ENCODE data around the gene CRNN. TPM values are rescaled to one million over a fixed set of nuclear protein-coding genes. Genes with fewer than 3 reads are reported as not detected.

CRNN gene
- total and polyA plus RNA-seq, 2 experiments from 2014 or later, result not detected

GRCh38 chr1:152397474-152397873, 16.6 kb downstream of the CRNN start:
- Mint-ChIP-seq H3K9me3 (no peaks in the 10 kb centered on the region; the same call in 2 of the 3 replicates), H3K27ac (no peak overlapping the region), H3K36me3 (ENCODE audit: low read depth) (no peaks in the 10 kb centered on the region), H3K4me3 (no peak overlapping the region), H3K4me1 (peaks cover 6% of the 10 kb centered on the region; the same call in 1 of the 3 replicates), H3K27me3 (ENCODE audit: insufficient read depth, low read depth, poor library complexity) (peaks cover 4% of the 10 kb centered on the region)
- TF ChIP-seq ZNF462 (CRISPR knock-in tag; IDR thresholded peaks at IDR 0.05) (no peak), CTCF (conservative IDR thresholded peaks at IDR 0.05; ENCODE audit: low read depth in 2 of 2) (peak; percentile 22 to 38)
- no peaks in the 10 kb centered on the region for H4K20me1 ChIP-seq (replicated peaks; ENCODE audit: insufficient read depth)
- no peaks in the 10 kb centered on the region for H3K4me1 ChIP-seq (ENCODE audit: insufficient read depth)
- H2AFZ ChIP-seq, result no peak overlapping the region
- no peak for ATAC-seq
- no peak overlapping the region for H3K4me3 ChIP-seq
- no peaks in the 10 kb centered on the region for H3K9me2 ChIP-seq (ENCODE audit: insufficient read depth)
- no peaks in the 10 kb centered on the region for H3K79me2 ChIP-seq (replicated peaks; ENCODE audit: insufficient read depth)
- H3K27ac ChIP-seq (ENCODE audit: low read depth), result no peak overlapping the region
- H3F3A ChIP-seq (replicated peaks; ENCODE audit: low read depth), result no peaks in the 10 kb centered on the region
- no peak overlapping the region for H3K4me2 ChIP-seq
- no peaks in the 10 kb centered on the region for H3K36me3 ChIP-seq (ENCODE audit: insufficient read depth)
- no peaks in the 10 kb centered on the region for H3K27me3 ChIP-seq (ENCODE audit: insufficient read depth)
- peak; percentile 27 for DNase-seq (ENCODE audit: low spot score)

GRCh38 chr1:152394151-152394550, 19.9 kb downstream of the CRNN start:
- no peaks in the 10 kb centered on the region for H3K4me1 ChIP-seq (ENCODE audit: insufficient read depth)
- H3K27ac Mint-ChIP-seq, result no peak overlapping the region
- H3K9me2 ChIP-seq (ENCODE audit: insufficient read depth), result no peaks in the 10 kb centered on the region
- ATAC-seq (no peak), DNase-seq (ENCODE audit: low spot score) (no peak)
- H3K27ac ChIP-seq (ENCODE audit: low read depth), result no peak overlapping the region
- H3K4me3 ChIP-seq, result no peak overlapping the region
- no peaks in the 10 kb centered on the region for H3F3A ChIP-seq (replicated peaks; ENCODE audit: low read depth)
- no peak overlapping the region for H3K4me2 ChIP-seq
- TF ChIP-seq JUNB (IDR thresholded peaks at IDR 0.05; ENCODE audit: unreplicated experiment), result no peak
- TF ChIP-seq POLR2AphosphoS5 (IDR thresholded peaks at IDR 0.05; ENCODE audit: low read depth), result no peak
- no peak for TF ChIP-seq STAT1 (IDR thresholded peaks at IDR 0.05; ENCODE audit: unreplicated experiment)
- no peaks in the 10 kb centered on the region for H3K79me2 ChIP-seq (replicated peaks; ENCODE audit: insufficient read depth)
- no peaks in the 10 kb centered on the region for H4K20me1 ChIP-seq (replicated peaks; ENCODE audit: insufficient read depth)
- no peaks in the 10 kb centered on the region for H3K36me3 ChIP-seq (ENCODE audit: insufficient read depth)
- H2AFZ ChIP-seq, result no peak overlapping the region
- H3K4me1 Mint-ChIP-seq, result 0 out of 3 replicates have a peak, but pooled peaks cover under 1% of the 10 kb centered on the region
- H3K9me3 Mint-ChIP-seq, result no peaks in the 10 kb centered on the region; the same call in 2 of the 3 replicates
- peaks cover 4% of the 10 kb centered on the region for H3K27me3 Mint-ChIP-seq (ENCODE audit: insufficient read depth, low read depth, poor library complexity)
- H3K27me3 ChIP-seq (ENCODE audit: insufficient read depth), result no peaks in the 10 kb centered on the region
- H3K36me3 Mint-ChIP-seq (ENCODE audit: low read depth), result no peaks in the 10 kb centered on the region
- no peak overlapping the region for H3K4me3 Mint-ChIP-seq
